RWPE2 (cell line): ENCODE results near the gene FOXL2NB.

ENCODE experiments used
- ATAC-seq: fragments of 200-7000 bp; cut with Tn5 transposase; 3 replicates; pipeline ENCODE4 v1.9.1; 2021; ENCODE audit warnings: low read depth
- DNase-seq: peaks from one replicate; pipeline ENCODE4 v3.0.0-alpha.2; 2020; ENCODE audit warnings: low spot score
- H3K27ac ChIP-seq: fragments of 450-650 bp; 2 replicates; pipeline ENCODE4 v1.5.1; 2017; ENCODE audit warnings: mild to moderate bottlenecking; ENCODE audit not compliant: poor library complexity, severe bottlenecking
- H3K27me3 ChIP-seq: fragments of 250-450 bp; sonication (Bioruptor Pico); 2 replicates; pipeline ENCODE4 v1.5.1; 2021; ENCODE audit warnings: mild to moderate bottlenecking, moderate library complexity; ENCODE audit not compliant: insufficient read depth, poor library complexity, severe bottlenecking
- H3K36me3 ChIP-seq: fragments of 250-450 bp; sonication (Bioruptor Pico); 2 replicates; pipeline ENCODE4 v1.5.1; 2020; ENCODE audit warnings: low read depth, mild to moderate bottlenecking, moderate library complexity
- H3K4me1 ChIP-seq: fragments of 250-450 bp; sonication (Bioruptor Pico); 2 replicates; pipeline ENCODE4 v1.5.1; 2021; ENCODE audit warnings: mild to moderate bottlenecking, moderate library complexity; ENCODE audit not compliant: insufficient read depth, poor library complexity, severe bottlenecking
- H3K4me3 ChIP-seq: fragments of 250-450 bp; sonication (Bioruptor Pico); 2 replicates; pipeline ENCODE4 v1.5.1; 2021; ENCODE audit warnings: mild to moderate bottlenecking, moderate library complexity; ENCODE audit not compliant: severe bottlenecking
- H3K9me3 ChIP-seq: fragments of 250-450 bp; sonication (Bioruptor Pico); 2 replicates; pipeline ENCODE4 v1.5.1; 2021; ENCODE audit warnings: mild to moderate bottlenecking, moderate library complexity; ENCODE audit not compliant: severe bottlenecking
- CTCF ChIP-seq: fragments of 450-650 bp; IDR thresholded peaks from one replicate; pipeline ENCODE4 v1.5.1; 2017; ENCODE audit warnings: mild to moderate bottlenecking, moderate library complexity; ENCODE audit not compliant: poor library complexity, severe bottlenecking

Gene FOXL2NB

GRCh38 chr3:138962854-138963560, 16.0 kb downstream of the FOXL2NB start:
- H3K4me3 ChIP-seq = no peak overlapping the region
- no peak for TF ChIP-seq CTCF
- peaks cover 11% of the 10 kb centered on the region for H3K27me3 ChIP-seq
- no peak for DNase-seq
- no peak overlapping the region for H3K27ac ChIP-seq
- no peaks in the 10 kb centered on the region for H3K4me1 ChIP-seq
- H3K36me3 ChIP-seq = no peaks in the 10 kb centered on the region
- peaks cover 2% of the 10 kb centered on the region for H3K9me3 ChIP-seq
- no peak for ATAC-seq

- no peak overlapping the region for H3K27ac ChIP-seq
- no peaks in the 10 kb centered on the region for H3K4me1 ChIP-seq
- H3K36me3 ChIP-seq = no peaks in the 10 kb centered on the region
- TF ChIP-seq CTCF = no peak
- H3K9me3 ChIP-seq = peaks cover 2% of the 10 kb centered on the region
- H3K27me3 ChIP-seq = peaks cover 5% of the 10 kb centered on the region
- no peak for ATAC-seq
- no peak overlapping the region for H3K4me3 ChIP-seq
- DNase-seq = no peak
Measured at GRCh38 chr3:138964264-138964663, 17.2 kb downstream of the FOXL2NB start.

- TF ChIP-seq CTCF = no peak
- peaks cover 2% of the 10 kb centered on the region for H3K9me3 ChIP-seq
- no peak overlapping the region for H3K27ac ChIP-seq
- H3K27me3 ChIP-seq = peaks cover 5% of the 10 kb centered on the region
- ATAC-seq (no peak), DNase-seq (no peak)
- no peak overlapping the region for H3K4me3 ChIP-seq
- H3K36me3 ChIP-seq = no peaks in the 10 kb centered on the region
- no peaks in the 10 kb centered on the region for H3K4me1 ChIP-seq
Measured at GRCh38 chr3:138964923-138965322, 17.9 kb downstream of the FOXL2NB start.

DNA sequence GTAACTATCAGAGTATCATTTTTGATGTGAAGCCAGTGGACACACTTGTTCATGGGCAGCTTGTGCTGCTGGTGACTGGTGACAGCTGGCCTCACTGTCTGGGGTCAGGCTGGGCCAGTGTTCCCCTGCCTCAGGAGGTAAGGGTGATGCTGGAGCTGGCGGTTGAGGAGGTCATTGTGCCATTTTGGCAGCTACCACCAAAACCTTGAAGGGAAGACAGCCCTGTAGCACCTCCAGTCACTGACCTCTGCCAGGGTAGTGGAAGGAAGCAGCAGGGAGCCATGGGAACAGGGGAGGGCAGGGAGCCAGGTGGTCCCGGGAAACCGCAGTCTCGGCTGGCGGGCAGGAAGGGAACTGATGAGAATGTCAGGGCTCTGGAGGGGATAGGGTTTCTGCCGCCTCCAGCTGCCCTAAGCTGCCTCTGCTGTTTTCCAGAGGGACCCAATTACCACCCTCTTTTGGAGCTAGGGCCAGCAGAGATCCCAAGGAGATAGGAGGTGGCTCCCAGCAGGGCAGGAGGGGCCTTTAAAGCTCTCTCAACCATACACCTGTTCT, 24.8 kb downstream of the FOXL2NB start:
- no peaks in the 10 kb centered on the region for H3K36me3 ChIP-seq
- H3K4me3 ChIP-seq = no peak overlapping the region
- no peaks in the 10 kb centered on the region for H3K27me3 ChIP-seq
- DNase-seq = no peak
- H3K27ac ChIP-seq = no peak overlapping the region
- TF ChIP-seq CTCF = no peak
- no peak for ATAC-seq
- no peaks in the 10 kb centered on the region for H3K4me1 ChIP-seq
- H3K9me3 ChIP-seq = no peaks in the 10 kb centered on the region

DNA sequence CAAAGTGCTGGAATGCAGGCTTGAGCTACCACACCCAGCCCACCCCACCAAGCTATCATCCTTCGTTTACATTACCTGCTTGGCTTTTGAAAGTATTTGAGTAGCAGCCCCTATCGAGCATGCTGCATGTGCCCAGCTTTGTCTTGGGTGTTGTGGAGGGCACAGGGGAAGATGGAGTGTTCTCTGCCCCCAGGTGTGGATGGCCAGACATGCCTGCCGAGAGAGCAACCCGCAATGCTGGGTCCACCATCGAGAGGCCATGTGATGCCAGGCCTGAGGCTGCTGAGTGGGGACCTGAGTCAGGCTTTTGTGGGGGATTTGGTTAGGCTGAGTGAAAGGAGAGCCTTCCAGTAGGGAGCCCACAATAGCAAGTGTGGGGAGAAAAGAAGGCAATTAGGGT, 25.9 kb downstream of the FOXL2NB start:
- no peaks in the 10 kb centered on the region for H3K9me3 ChIP-seq
- no peaks in the 10 kb centered on the region for H3K4me1 ChIP-seq
- H3K4me3 ChIP-seq = no peak overlapping the region
- H3K27me3 ChIP-seq = no peaks in the 10 kb centered on the region
- no peaks in the 10 kb centered on the region for H3K36me3 ChIP-seq
- DNase-seq = no peak
- no peak overlapping the region for H3K27ac ChIP-seq
- TF ChIP-seq CTCF = no peak
- no peak for ATAC-seq
